Fibroblast of lung (primary cell): ENCODE results near the gene NHSL2.

Source experiments
- CTCF ChIP-seq, 2 donors: IDR thresholded peaks in 1 of 2; conservative IDR thresholded peaks in 1 of 2; 1 replicate in 1 of 2; 2 replicates in 1 of 2; pipeline ENCODE4 v1.5.1; 2011 to 2012; ENCODE audit warnings: low read length in 2 of 2, control low read depth in 1 of 2, inconsistent platforms in 1 of 2, low read depth in 1 of 2, mild to moderate bottlenecking in 1 of 2
- EZH2 ChIP-seq: IDR thresholded peaks from 2 replicates; pipeline ENCODE4 v1.5.1; 2012; ENCODE audit warnings: low read length, control low read depth, mild to moderate bottlenecking; ENCODE audit errors: missing control alignments

- TF ChIP-seq CTCF (conservative IDR thresholded peaks at IDR 0.05 in 1 of 2, IDR thresholded peaks at IDR 0.05 in 1 of 2; ENCODE audit: low read depth in 1 of 2, low read length in 2 of 2), result no peak
- no peak for TF ChIP-seq EZH2
Observed at GRCh38 chrX:71978164-71978563, 67.5 kb downstream of the NHSL2 start.
